ENCODE results near the gene GDF7.

The GDF7 gene

GRCh38 chr2:20629181-20629580, 37.8 kb upstream of the GDF7 start:
- no peak overlapping the region for H3K4me3 ChIP-seq (ENCODE audit: low read depth, low read length)
- no peak for TF ChIP-seq CTCF (IDR thresholded peaks at IDR 0.05; ENCODE audit: low read depth, low read length)

DNA sequence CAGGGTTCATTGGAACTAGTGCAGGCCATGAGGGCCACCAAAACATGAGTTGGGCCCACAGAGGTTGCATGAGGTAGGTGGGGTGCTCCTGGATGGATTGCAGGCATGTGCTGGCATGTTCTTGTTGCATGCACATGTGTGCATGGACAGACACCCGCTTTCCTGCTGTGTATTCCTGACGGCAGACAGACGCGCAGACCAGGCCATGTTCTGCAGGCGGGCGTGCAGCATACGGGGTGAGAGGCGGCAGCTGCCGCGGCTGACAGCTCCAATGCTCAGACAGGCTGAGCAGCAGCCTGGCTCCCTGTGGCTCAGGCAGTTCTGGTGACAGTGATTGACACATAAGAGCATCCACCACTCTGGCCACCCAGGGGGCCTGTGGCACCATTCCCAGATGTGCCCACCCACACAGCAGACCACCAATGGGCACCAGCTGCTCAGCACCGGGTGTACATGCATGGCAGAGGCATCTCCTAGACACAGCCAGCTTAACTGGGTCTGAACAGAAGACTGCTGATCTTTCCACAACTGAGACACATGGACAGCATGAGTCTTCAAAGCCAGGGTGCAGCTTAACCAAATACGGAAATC, 37.3 kb upstream of the GDF7 start:
- TF ChIP-seq CTCF (IDR thresholded peaks at IDR 0.05; ENCODE audit: low read depth, low read length): no peak
- no peak overlapping the region for H3K4me3 ChIP-seq (ENCODE audit: low read depth, low read length)

- no peak overlapping the region for H3K4me3 ChIP-seq (ENCODE audit: low read depth, low read length)
- no peak for TF ChIP-seq CTCF (IDR thresholded peaks at IDR 0.05; ENCODE audit: low read depth, low read length)
Observed at GRCh38 chr2:20630967-20631366, 36.0 kb upstream of the GDF7 start.

DNA sequence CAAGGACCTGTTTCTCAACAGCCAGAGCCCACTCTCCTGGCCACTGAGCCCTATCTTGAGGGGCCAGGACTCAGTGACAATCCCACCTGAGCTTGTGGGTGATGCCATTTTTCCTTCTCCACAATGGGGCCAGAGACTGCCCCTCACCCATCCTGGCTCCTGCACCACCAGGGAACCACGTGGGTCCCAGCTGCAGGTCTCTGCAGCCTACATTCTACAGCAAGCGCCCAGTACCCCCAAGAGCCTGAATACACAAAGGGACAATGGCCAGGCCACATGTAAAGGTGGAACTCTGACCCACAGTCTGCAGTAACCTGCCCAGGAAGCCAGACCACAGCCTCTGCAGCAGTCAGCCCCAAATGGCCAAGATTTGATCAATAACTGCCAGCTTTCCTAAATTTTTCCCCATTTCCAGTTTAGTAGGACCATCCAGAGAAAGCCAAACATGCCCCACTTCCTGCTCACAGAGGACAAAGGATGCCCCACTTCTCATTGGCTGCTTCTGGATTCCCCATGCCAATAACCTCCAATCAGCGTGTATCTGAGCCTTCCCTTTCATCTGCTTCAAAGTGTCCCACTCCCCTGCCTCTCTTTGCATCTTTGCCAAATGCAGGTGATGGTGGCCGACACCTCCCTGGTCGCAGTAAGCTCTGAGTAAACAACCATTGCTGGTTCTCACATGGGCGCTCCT, 35.2 kb upstream of the GDF7 start:
- no peak for TF ChIP-seq CTCF (IDR thresholded peaks at IDR 0.05; ENCODE audit: low read depth, low read length)
- no peak overlapping the region for H3K4me3 ChIP-seq (ENCODE audit: low read depth, low read length)

- H3K4me3 ChIP-seq (ENCODE audit: low read depth, low read length): no peak overlapping the region
- no peak for TF ChIP-seq CTCF (IDR thresholded peaks at IDR 0.05; ENCODE audit: low read depth, low read length)
Observed at GRCh38 chr2:20632446-20632990, 34.4 kb upstream of the GDF7 start.

DNA sequence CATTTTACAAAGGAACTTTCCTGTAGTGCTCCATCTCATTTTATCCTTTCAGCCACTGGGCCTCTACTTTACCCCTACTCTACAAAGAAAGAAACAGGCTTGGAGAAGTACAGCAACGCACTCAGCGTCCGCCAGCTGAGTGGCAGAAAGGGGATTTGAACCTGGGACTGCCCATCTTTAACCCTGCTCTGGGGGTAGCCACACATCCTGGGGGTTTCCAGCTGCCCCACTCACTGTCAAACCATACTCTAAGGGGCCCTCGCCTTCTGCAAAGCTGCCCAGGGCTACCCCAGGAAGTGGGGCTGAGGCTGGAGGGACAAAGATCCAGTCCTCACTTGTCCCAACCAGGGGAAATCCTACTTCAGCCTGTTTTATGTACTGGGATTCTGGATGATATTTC, 33.9 kb upstream of the GDF7 start:
- no peak for TF ChIP-seq CTCF (IDR thresholded peaks at IDR 0.05; ENCODE audit: low read depth, low read length)
- no peak overlapping the region for H3K4me3 ChIP-seq (ENCODE audit: low read depth, low read length)

GRCh38 chr2:20633794-20634506, 33.0 kb upstream of the GDF7 start:
- no peak overlapping the region for H3K4me3 ChIP-seq (ENCODE audit: low read depth, low read length)
- TF ChIP-seq CTCF (IDR thresholded peaks at IDR 0.05; ENCODE audit: low read depth, low read length): no peak
